Activated CD8-positive, alpha-beta memory T cell treated with anti-CD3 and anti-CD28 coated beads, Interleukin-2, amount 10 ng/mL, durations not matched to agents 7 days and 5 days (primary cell): ENCODE data around the gene BOC. TPM values are rescaled to one million over a fixed set of nuclear protein-coding genes. Genes with fewer than 3 reads are reported as not detected.

Experiments
- ATAC-seq: fragments of 150-1000 bp; cut with Tn5 transposase; one replicate; pipeline ENCODE4 v1.10.0; 2021; ENCODE audit warnings: moderate library complexity
- CTCF ChIA-PET: fragments of 350-600 bp; sonication (Branson Sonifier 250); formaldehyde crosslinking; loops from one replicate; lab custom pipeline; 2021; ENCODE audit warnings: antibody characterized with exemption; lab: Charles Lee
- DNase-seq: peaks from one replicate; pipeline ENCODE4 v3.0.0-alpha.2; 2020
- H3K27ac Mint-ChIP-seq: one replicate; pipeline ENCODE4 v1.8.0; 2021; ENCODE audit warnings: mild to moderate bottlenecking, mixed read lengths
- H3K27me3 Mint-ChIP-seq: one replicate; pipeline ENCODE4 v1.8.0; 2021; ENCODE audit warnings: mixed read lengths
- H3K36me3 Mint-ChIP-seq: one replicate; pipeline ENCODE4 v1.8.0; 2021; ENCODE audit warnings: mild to moderate bottlenecking, mixed read lengths
- H3K4me1 Mint-ChIP-seq: one replicate; pipeline ENCODE4 v1.8.0; 2021; ENCODE audit warnings: mixed read lengths
- H3K4me3 Mint-ChIP-seq: one replicate; pipeline ENCODE4 v1.8.0; 2021; ENCODE audit warnings: mild to moderate bottlenecking, moderate library complexity, mixed read lengths
- H3K9me3 Mint-ChIP-seq: one replicate; pipeline ENCODE4 v1.8.0; 2022; ENCODE audit warnings: low read depth, mixed read lengths
- total RNA-seq, 2 experiments: library from RNA; stranded (reverse); gene quantifications; one replicate each; pipeline ENCODE4 v1.2.3, GENCODE V29; 2021

Gene BOC
- total RNA-seq, 2 experiments from 2014 or later, result not detected

DNA sequence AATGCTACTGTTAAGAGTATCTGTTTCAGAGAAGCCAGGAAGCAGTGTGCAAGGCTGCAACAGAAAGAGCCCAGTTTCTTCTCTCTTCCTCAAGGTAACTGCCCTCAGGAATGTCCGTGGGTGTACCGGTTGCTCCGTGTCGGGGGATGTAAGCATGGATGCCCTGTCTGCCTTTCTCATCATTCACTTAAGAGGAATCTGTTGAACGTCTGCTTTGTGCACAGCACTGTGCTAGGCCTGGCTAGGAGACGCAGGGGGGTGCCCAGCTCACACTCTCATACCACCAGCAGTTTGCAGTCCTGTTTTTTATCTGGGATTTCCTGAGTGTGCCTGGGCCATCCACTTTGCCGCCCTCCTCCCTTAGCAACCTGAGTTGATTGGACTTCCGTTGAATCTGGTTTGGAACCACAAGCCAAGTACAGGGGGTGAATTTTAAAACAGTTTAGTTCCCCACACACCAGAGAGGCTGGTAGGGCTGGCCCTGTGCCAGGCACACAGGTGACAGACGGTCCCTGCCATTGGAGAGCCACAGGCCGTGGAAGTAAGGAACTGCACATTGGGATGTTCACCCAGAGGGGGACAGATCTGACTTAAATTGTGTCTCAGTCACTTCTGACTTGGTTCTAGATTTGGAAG lies 11.2 kb downstream of the BOC start:
- H3K4me1 Mint-ChIP-seq, result peaks cover 23% of the 10 kb centered on the region
- H3K27ac Mint-ChIP-seq, result no peak overlapping the region
- H3K9me3 Mint-ChIP-seq, result no peaks in the 10 kb centered on the region
- DNase-seq (no peak), ATAC-seq (no peak)
- no peaks in the 10 kb centered on the region for H3K36me3 Mint-ChIP-seq
- H3K4me3 Mint-ChIP-seq, result no peak overlapping the region
- peaks cover 60% of the 10 kb centered on the region for H3K27me3 Mint-ChIP-seq
- CTCF ChIA-PET, result interaction anchor here (1.5 kb wide), 1 partner anchor 39 kb away, joined by 3 read pairs; no protein-coding TSS in a partner anchor

DNA sequence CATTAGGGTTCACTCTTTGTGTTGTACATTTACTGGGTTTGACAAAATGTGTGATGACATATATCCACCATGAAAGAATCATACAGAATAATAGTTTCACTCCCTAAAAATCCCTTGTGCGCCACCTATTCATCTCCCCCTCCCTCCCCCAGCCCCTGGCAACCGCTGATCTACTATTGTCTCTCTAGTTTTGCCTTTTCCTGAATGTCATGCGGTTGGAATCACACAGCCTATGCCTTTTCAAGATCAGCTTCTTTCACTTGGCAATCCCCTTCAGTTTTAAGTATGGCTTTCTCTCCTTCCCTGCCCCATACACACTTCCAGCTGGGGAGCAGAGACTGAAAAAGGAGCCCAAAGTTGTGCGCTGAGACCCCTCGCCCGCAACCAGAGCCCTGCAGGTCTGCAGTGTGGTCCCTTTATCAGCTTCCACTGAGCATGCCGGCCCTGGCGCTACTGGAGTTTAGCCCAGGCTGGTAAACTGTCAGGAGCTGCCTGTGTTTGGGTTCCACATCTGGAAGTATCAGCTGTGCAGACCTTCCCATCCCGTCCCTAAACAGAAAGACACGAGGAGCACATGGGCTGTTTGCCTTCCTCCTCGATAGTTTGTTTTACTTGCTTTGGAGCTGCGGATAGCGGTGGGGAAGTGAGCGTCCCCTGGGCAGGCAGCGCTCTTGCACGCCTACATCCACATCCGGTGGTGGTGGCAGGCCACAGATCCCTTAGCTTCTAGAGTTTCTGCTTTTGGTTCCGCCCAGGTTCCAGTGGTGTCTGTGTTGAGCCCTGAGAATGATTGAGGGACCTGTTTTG lies 12.3 kb downstream of the BOC start:
- peaks cover 23% of the 10 kb centered on the region for H3K4me1 Mint-ChIP-seq
- H3K4me3 Mint-ChIP-seq, result no peak overlapping the region
- ATAC-seq, result peak; percentile 83
- CTCF ChIA-PET, result interaction anchor here (1.5 kb wide), 1 partner anchor 40 kb away, joined by 3 read pairs; no protein-coding TSS in a partner anchor
- H3K36me3 Mint-ChIP-seq, result no peaks in the 10 kb centered on the region
- H3K27ac Mint-ChIP-seq, result no peak overlapping the region
- no peaks in the 10 kb centered on the region for H3K9me3 Mint-ChIP-seq
- DNase-seq, result peak; percentile 82
- H3K27me3 Mint-ChIP-seq, result peaks cover 54% of the 10 kb centered on the region

- CTCF ChIA-PET, result no interaction called here
Measured at GRCh38 chr3:113225286-113225685, 13.9 kb downstream of the BOC start.

DNA sequence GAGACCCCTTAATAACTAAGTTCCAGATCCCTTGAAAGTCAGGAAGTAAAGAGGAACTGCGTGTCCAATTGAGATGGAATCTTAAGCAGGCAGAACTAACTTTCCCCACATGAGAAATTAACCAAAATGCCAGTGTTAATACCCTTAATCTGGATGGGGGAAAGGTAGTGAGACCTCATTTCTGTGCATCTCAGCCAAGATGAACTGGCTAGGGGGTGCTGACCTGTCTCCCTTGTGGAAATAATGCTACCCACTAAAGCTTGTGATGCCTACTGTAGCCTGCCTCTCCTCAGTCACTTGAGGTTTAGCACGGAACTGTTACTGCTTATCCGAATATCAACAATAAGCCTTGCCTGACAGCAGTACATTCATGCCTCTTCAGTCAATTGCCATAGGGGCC lies 15.1 kb downstream of the BOC start:
- DNase-seq, result no peak
- Mint-ChIP-seq H3K36me3 (no peaks in the 10 kb centered on the region), H3K4me3 (no peak overlapping the region), H3K27me3 (peaks cover 36% of the 10 kb centered on the region), H3K27ac (no peak overlapping the region), H3K9me3 (no peaks in the 10 kb centered on the region), H3K4me1 (peaks cover 17% of the 10 kb centered on the region)
- no peak for ATAC-seq
- CTCF ChIA-PET, result no interaction called here

More at GRCh38 chr3:113225286-113225685, 13.9 kb downstream of the BOC start:
- H3K4me1 Mint-ChIP-seq, result peaks cover 17% of the 10 kb centered on the region
- no peaks in the 10 kb centered on the region for H3K36me3 Mint-ChIP-seq
- H3K27me3 Mint-ChIP-seq, result peaks cover 47% of the 10 kb centered on the region
- H3K27ac Mint-ChIP-seq, result no peak overlapping the region
- ATAC-seq (no peak), DNase-seq (no peak)
- no peak overlapping the region for H3K4me3 Mint-ChIP-seq
- H3K9me3 Mint-ChIP-seq, result no peaks in the 10 kb centered on the region

DNA sequence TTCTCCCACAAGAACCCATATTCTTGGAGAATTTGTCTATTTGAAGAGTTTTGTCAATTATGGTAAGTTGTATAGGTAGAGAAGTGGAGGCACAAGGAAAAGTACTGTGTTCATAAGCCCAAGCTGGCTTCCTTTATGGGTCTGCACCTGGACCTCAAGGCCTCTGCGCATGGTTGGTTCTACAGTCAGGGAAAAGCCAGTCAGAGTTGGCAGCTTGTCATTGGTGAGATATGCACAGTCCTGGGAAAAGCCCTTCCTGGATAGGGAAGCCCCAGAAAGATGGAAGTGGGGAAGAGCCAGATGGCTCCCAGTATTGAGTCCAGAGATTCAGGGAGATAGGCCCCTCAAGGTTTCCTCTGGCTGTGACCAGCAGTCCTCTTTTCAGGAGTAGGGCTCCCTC lies 15.8 kb downstream of the BOC start:
- Mint-ChIP-seq H3K27ac (no peak overlapping the region), H3K27me3 (peaks cover 30% of the 10 kb centered on the region), H3K4me1 (peaks cover 17% of the 10 kb centered on the region), H3K9me3 (no peaks in the 10 kb centered on the region), H3K36me3 (no peaks in the 10 kb centered on the region), H3K4me3 (no peak overlapping the region)
- ATAC-seq (no peak), DNase-seq (no peak)
- CTCF ChIA-PET, result no interaction called here

DNA sequence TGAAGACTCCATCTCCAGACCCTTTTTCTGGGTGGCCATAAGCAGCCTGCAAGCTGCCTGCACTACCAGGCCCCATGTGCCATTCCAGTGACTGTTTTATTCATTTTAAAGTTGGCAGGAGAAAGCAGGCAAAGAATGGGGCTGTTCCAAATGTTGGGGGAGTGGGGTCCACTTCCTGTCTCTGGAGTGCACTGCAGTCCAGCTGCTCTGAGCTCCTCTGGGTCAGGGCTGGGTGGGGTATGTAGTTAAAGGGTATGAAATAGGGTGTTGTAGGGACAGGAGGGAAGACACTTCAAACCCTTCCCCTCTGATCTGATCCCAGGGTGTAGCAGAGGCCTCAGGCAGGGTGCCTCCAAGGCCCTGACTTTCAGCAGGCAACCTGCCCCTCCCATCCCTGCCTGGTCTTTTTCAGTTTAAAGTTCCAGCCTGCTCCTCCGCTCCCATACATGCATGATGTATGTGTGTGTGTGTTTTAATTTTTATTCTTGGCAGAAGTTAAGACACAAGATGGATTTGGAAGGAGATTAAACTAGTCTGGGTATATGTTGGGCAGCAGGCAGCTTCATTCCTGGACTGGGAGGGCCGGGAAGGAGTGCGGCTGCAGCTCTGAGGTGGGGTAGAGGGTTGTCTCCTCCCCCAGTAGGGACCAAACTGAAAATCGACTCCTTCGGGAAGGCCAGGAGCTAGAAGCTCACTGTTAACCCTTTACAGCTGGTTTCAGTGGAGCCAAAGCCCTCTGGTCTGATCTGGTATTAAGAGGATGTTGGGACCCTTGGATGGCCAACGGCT lies 17.3 kb downstream of the BOC start:
- ATAC-seq, result no peak
- Mint-ChIP-seq H3K27ac (no peak overlapping the region), H3K36me3 (no peaks in the 10 kb centered on the region), H3K27me3 (peaks cover 23% of the 10 kb centered on the region), H3K9me3 (no peaks in the 10 kb centered on the region), H3K4me3 (no peak overlapping the region), H3K4me1 (peaks cover 7% of the 10 kb centered on the region)
- CTCF ChIA-PET, result no interaction called here
- DNase-seq, result no peak

GRCh38 chr3:113231391-113231790 lies 20.0 kb downstream of the BOC start:
- CTCF ChIA-PET, result interaction anchor here (0.8 kb wide), 1 partner anchor 57 kb away, joined by 5 read pairs; no protein-coding TSS in a partner anchor
- DNase-seq (no peak), ATAC-seq (no peak)
- no peaks in the 10 kb centered on the region for H3K9me3 Mint-ChIP-seq
- no peak overlapping the region for H3K4me3 Mint-ChIP-seq
- H3K36me3 Mint-ChIP-seq, result no peaks in the 10 kb centered on the region
- peaks cover 13% of the 10 kb centered on the region for H3K27me3 Mint-ChIP-seq
- no peak overlapping the region for H3K27ac Mint-ChIP-seq
- H3K4me1 Mint-ChIP-seq, result no peaks in the 10 kb centered on the region

DNA sequence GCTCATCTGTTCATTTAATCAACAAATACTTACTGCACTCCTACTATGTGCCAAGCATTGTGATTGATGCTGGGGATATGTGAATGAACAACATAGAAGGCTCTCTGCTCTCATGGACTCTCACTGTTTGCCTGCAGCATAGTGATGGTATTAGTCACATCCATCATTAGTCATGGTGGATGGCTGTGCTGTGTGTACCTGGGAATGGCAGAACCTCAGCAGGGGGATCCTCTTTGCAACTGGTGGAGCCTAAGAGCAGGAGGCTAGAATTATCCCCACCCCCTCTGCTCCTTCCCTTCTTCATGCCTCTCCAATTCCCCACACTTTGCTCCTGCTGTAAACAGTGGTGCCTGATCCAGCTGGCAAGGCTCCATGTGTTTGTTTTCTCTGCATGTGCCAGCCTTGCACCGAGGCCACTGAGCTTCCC lies 20.5 kb downstream of the BOC start:
- Mint-ChIP-seq H3K27ac (no peak overlapping the region), H3K4me1 (no peaks in the 10 kb centered on the region), H3K36me3 (no peaks in the 10 kb centered on the region), H3K4me3 (no peak overlapping the region), H3K9me3 (no peaks in the 10 kb centered on the region), H3K27me3 (peaks cover 13% of the 10 kb centered on the region)
- DNase-seq (no peak), ATAC-seq (no peak)
- CTCF ChIA-PET, result interaction anchor here (0.8 kb wide), 1 partner anchor 56 kb away, joined by 5 read pairs; no protein-coding TSS in a partner anchor

GRCh38 chr3:113232342-113232741 lies 21.0 kb downstream of the BOC start:
- no peak overlapping the region for H3K27ac Mint-ChIP-seq
- no peaks in the 10 kb centered on the region for H3K36me3 Mint-ChIP-seq
- CTCF ChIA-PET, result no interaction called here
- ATAC-seq (no peak), DNase-seq (no peak)
- H3K4me1 Mint-ChIP-seq, result no peaks in the 10 kb centered on the region
- no peaks in the 10 kb centered on the region for H3K9me3 Mint-ChIP-seq
- peaks cover 13% of the 10 kb centered on the region for H3K27me3 Mint-ChIP-seq
- H3K4me3 Mint-ChIP-seq, result no peak overlapping the region

GRCh38 chr3:113233497-113233896 lies 22.1 kb downstream of the BOC start:
- Mint-ChIP-seq H3K4me1 (no peaks in the 10 kb centered on the region), H3K36me3 (no peaks in the 10 kb centered on the region), H3K9me3 (no peaks in the 10 kb centered on the region), H3K4me3 (no peak overlapping the region), H3K27me3 (peaks cover 20% of the 10 kb centered on the region), H3K27ac (no peak overlapping the region)
- DNase-seq (no peak), ATAC-seq (no peak)
- CTCF ChIA-PET, result no interaction called here

GRCh38 chr3:113234028-113234427 lies 22.7 kb downstream of the BOC start:
- H3K4me1 Mint-ChIP-seq, result no peaks in the 10 kb centered on the region
- H3K36me3 Mint-ChIP-seq, result no peaks in the 10 kb centered on the region
- peaks cover 24% of the 10 kb centered on the region for H3K27me3 Mint-ChIP-seq
- H3K27ac Mint-ChIP-seq, result no peak overlapping the region
- H3K9me3 Mint-ChIP-seq, result no peaks in the 10 kb centered on the region
- no peak overlapping the region for H3K4me3 Mint-ChIP-seq
- ATAC-seq (no peak), DNase-seq (no peak)
- CTCF ChIA-PET, result no interaction called here

DNA sequence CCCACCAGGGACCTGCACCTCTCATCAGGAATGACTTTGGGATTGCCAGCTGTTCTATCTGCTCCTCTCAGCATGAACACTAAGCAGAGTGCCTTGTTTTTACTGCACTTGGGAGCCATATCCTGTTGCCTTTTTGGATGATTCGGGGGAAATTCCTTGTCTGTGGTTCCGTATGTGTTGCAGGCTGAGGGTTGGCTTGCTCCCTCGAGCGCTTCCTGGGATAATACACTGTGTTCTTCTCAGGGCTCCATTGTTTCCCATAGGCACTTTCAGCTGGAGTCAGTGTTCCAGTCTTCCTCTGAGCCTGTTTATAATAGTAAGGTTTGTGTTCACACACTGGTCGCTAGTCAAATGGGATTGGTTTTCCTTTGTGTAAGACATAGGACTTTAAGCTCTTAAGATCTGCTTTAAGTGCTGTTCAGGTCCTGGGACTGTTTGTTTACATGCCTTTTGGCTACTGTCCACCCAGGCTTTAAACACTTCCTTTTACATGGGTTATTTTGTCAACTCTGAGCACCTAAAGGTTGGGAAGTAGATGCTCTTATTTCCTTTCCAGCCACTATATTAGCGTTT lies 23.4 kb downstream of the BOC start:
- H3K27me3 Mint-ChIP-seq, result peaks cover 30% of the 10 kb centered on the region
- ATAC-seq, result no peak
- CTCF ChIA-PET, result no interaction called here
- no peaks in the 10 kb centered on the region for H3K36me3 Mint-ChIP-seq
- H3K9me3 Mint-ChIP-seq, result no peaks in the 10 kb centered on the region
- DNase-seq, result no peak
- no peak overlapping the region for H3K4me3 Mint-ChIP-seq
- H3K27ac Mint-ChIP-seq, result no peak overlapping the region
- H3K4me1 Mint-ChIP-seq, result no peaks in the 10 kb centered on the region

DNA sequence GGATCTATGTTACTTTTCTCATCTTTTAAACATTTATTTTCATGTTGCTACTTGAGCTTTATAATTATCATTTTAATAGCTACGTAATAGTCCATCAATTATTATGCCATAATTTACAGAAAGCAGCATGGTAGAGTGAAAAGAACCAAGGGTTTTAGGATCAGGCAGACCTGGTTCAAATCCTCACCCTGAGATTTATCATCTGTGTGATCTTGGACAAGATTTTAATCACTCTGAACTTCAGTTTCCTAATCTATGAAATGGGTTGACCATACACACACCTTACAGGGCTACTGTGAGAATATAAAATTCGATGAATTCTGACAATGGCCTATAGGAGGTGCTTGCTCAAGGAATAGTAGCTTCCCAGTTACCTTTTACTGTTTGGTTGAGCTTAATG lies 27.1 kb downstream of the BOC start:
- no peaks in the 10 kb centered on the region for H3K36me3 Mint-ChIP-seq
- no peak overlapping the region for H3K27ac Mint-ChIP-seq
- DNase-seq (no peak), ATAC-seq (no peak)
- H3K9me3 Mint-ChIP-seq, result no peaks in the 10 kb centered on the region
- peaks cover 40% of the 10 kb centered on the region for H3K27me3 Mint-ChIP-seq
- peaks cover 8% of the 10 kb centered on the region for H3K4me1 Mint-ChIP-seq
- CTCF ChIA-PET, result interaction anchor here (0.9 kb wide), 1 partner anchor 18 kb away, joined by 5 read pairs; no protein-coding TSS in a partner anchor
- H3K4me3 Mint-ChIP-seq, result no peak overlapping the region
